Right cardiac atrium (tissue), 5 donors: ENCODE results near the gene TMEM39A. TPM values are rescaled to one million over a fixed set of nuclear protein-coding genes. Genes with fewer than 3 reads are reported as not detected.

Source experiments
- ATAC-seq, 2 donors: fragments of 200-7000 bp; cut with Tn5 transposase; one replicate each; pipeline versions ENCODE4 v1.8.0 to v1.9.1; 2020; ENCODE audit warnings: moderate library complexity in 2 of 2, mild to moderate bottlenecking in 1 of 2
- DNase-seq, 3 donors: peaks; one replicate each; pipeline ENCODE4 v3.0.0-alpha.2; 2020
- H3K27ac ChIP-seq: one replicate; pipeline ENCODE4 v1.5.1; 2013; ENCODE audit warnings: mild to moderate bottlenecking, low read length, control low read depth, moderate library complexity
- H3K27me3 ChIP-seq: one replicate; pipeline ENCODE4 v1.6.1; 2013; ENCODE audit not compliant: control insufficient read depth, insufficient read depth
- H3K4me1 ChIP-seq: one replicate; pipeline ENCODE4 v1.6.1; 2013; ENCODE audit warnings: low read length; ENCODE audit not compliant: control insufficient read depth, insufficient read depth
- H3K4me3 ChIP-seq: one replicate; pipeline ENCODE4 v1.5.1; 2013; ENCODE audit warnings: low read length, control low read depth
- H3K9me3 ChIP-seq: one replicate; pipeline ENCODE4 v1.6.1; 2013; ENCODE audit warnings: low read length; ENCODE audit not compliant: control insufficient read depth
- WGBS: extraction: QIAGEN DNeasy Blood & Tissue Kit; methylation state at CpG from one replicate; pipeline ENCODE4 v1.1.7; 2013; 5-methylcytosine and 5-hydroxymethylcytosine counted together
- intact Hi-C, 4 donors: fragments of 100-400 bp; cut with DNase I; formaldehyde crosslinking; loops; one replicate each; pipeline versions ENCODE4 v1.11.0 to v1.14.0; 2022 to 2023
- long read RNA-seq, 4 donors: library from polyadenylated mRNA; unstranded; transcript quantifications; one replicate each; pipeline ENCODE4 v2.0.0, GENCODE V29; 2020 to 2021
- polyA plus RNA-seq: library from polyadenylated mRNA; stranded (reverse); fragments of 200-250 nt; gene quantifications from one replicate; pipeline ENCODE4 v1.2.3, GENCODE V29; 2013
- total RNA-seq, 4 donors: library from RNA; stranded (reverse); fragmentation: NEBNext Ultra II Directional; extraction: Animal tissue kit (Norgen Biotek cat#: 25700); gene quantifications; one replicate each; pipeline ENCODE4 v1.2.1, GENCODE V29; 2021
- donor health status: healthy with polysubstance abuse.
- donor health status: DM: no; HTN: yes; CAD: no.
- donor health status: DM: no; HTN: no; CAD: no.
- donor health status: DM: no; HTN: yes; CAD: no; lungs with severe emphysema.
- donor health status: DM: yes; HTN: yes; CAD: no.

TMEM39A gene
- total RNA-seq (10 to 100 TPM; 18.4 to 36.0 (median 24.3) TPM), polyA plus RNA-seq (6.7 TPM)
- long read RNA-seq, donor 1, full-length matches to known transcripts = 9 of 21 reads
- long read RNA-seq, donor 1, partial matches to known transcripts = 3 of 21 reads
- long read RNA-seq, donor 1, other reads (novel, unspliced or antisense) = 9 of 21 reads
- long read RNA-seq, donor 2, full-length matches to known transcripts = 5 of 11 reads
- long read RNA-seq, donor 2, partial matches to known transcripts = 2 of 11 reads
- long read RNA-seq, donor 2, other reads (novel, unspliced or antisense) = 4 of 11 reads
- long read RNA-seq, donor 3, full-length matches to known transcripts = 30 of 53 reads
- long read RNA-seq, donor 3, partial matches to known transcripts = 9 of 53 reads
- long read RNA-seq, donor 3, other reads (novel, unspliced or antisense) = 14 of 53 reads
- long read RNA-seq, donor 4, full-length matches to known transcripts = 4 of 9 reads
- long read RNA-seq, donor 4, partial matches to known transcripts = 0 of 9 reads
- long read RNA-seq, donor 4, other reads (novel, unspliced or antisense) = 5 of 9 reads

- WGBS = 5% methylated on average over 51 of the region's 51 CpGs
- H3K27me3 ChIP-seq = no peaks in the 10 kb centered on the region
- H3K9me3 ChIP-seq = no peaks in the 10 kb centered on the region
- H3K4me1 ChIP-seq = peaks cover 5% of the 10 kb centered on the region
- DNase-seq = peak; percentile 100
- H3K4me3 ChIP-seq = peak within 1 kb of the TSS; percentile 81
- intact Hi-C loops = loop anchor here in 2 of 4 donors (10.0 kb wide), 2 partner anchors 169 to 189 kb away; partner anchors contain the start of gene ARHGAP31 (in 1 of the 2)
- peak within 1 kb of the TSS; percentile 81 for H3K27ac ChIP-seq
- peak; percentile 98 to 99 for ATAC-seq
Measured at GRCh38 chr3:119463171-119464169, at the start of gene TMEM39A. Gene TMEM39A (minus strand): TSS chr3:119463615. CDS start chr3:119462074, 1,541 bp downstream.

- H3K9me3 ChIP-seq = no peaks in the 10 kb centered on the region
- DNase-seq (no peak), ATAC-seq (no peak)
- no peaks in the 10 kb centered on the region for H3K27me3 ChIP-seq
- H3K27ac ChIP-seq = no peak overlapping the region
- intact Hi-C loops = no loop called here
- peaks cover 3% of the 10 kb centered on the region for H3K4me1 ChIP-seq
- H3K4me3 ChIP-seq = no peak overlapping the region
Measured at GRCh38 chr3:119510690-119511089, 47.3 kb upstream of the TMEM39A start.

- WGBS = 68% methylated on average over 1 of the region's 1 CpG
- Histone ChIP-seq H3K4me3 (no peak overlapping the region), H3K9me3 (no peaks in the 10 kb centered on the region), H3K27me3 (no peaks in the 10 kb centered on the region), H3K27ac (no peak overlapping the region), H3K4me1 (peaks cover 3% of the 10 kb centered on the region)
- ATAC-seq (no peak), DNase-seq (no peak)
- intact Hi-C loops = no loop called here
Measured at GRCh38 chr3:119508172-119508845, 44.9 kb upstream of the TMEM39A start.

GRCh38 chr3:119507404-119507803 lies 44.0 kb upstream of the TMEM39A start:
- ATAC-seq = no peak
- intact Hi-C loops = no loop called here
- no peak for DNase-seq
- Histone ChIP-seq H3K27me3 (no peaks in the 10 kb centered on the region), H3K27ac (no peak overlapping the region), H3K9me3 (no peaks in the 10 kb centered on the region), H3K4me1 (peaks cover 3% of the 10 kb centered on the region), H3K4me3 (no peak overlapping the region)
- WGBS = 95% methylated on average over 2 of the region's 2 CpGs

- DNase-seq = no peak
- whole genome bisulfite sequencing = 79% methylated on average over 4 of the region's 4 CpGs
- Histone ChIP-seq H3K9me3 (no peaks in the 10 kb centered on the region), H3K4me3 (no peak overlapping the region), H3K27me3 (no peaks in the 10 kb centered on the region), H3K4me1 (peaks cover 3% of the 10 kb centered on the region), H3K27ac (no peak overlapping the region)
- intact Hi-C loops = no loop called here
- no peak for ATAC-seq
Measured at GRCh38 chr3:119506631-119507030, 43.2 kb upstream of the TMEM39A start.

GRCh38 chr3:119500901-119501300 lies 37.5 kb upstream of the TMEM39A start:
- DNase-seq (no peak), ATAC-seq (no peak)
- no peak overlapping the region for H3K27ac ChIP-seq
- H3K9me3 ChIP-seq = no peaks in the 10 kb centered on the region
- H3K4me1 ChIP-seq = peaks cover 3% of the 10 kb centered on the region
- WGBS = 43% methylated on average over 2 of the region's 2 CpGs
- intact Hi-C loops = no loop called here
- H3K4me3 ChIP-seq = peak overlapping the region; percentile 87
- H3K27me3 ChIP-seq = no peaks in the 10 kb centered on the region

- no peak overlapping the region for H3K27ac ChIP-seq
- H3K27me3 ChIP-seq = no peaks in the 10 kb centered on the region
Measured at GRCh38 chr3:119500265-119500664, 36.9 kb upstream of the TMEM39A start.

GRCh38 chr3:119498186-119499011 lies 35.0 kb upstream of the TMEM39A start, which contains the start of gene TIMMDC1:
Gene TIMMDC1 (plus strand): TSS chr3:119498547. CDS start chr3:119498734, 187 bp downstream.
- peak; percentile 99 to 100 for ATAC-seq
- WGBS = under 1% methylated on average over 58 of the region's 58 CpGs
- Histone ChIP-seq H3K4me3 (peak within 1 kb of the TSS; percentile 87), H3K27ac (peak within 1 kb of the TSS; percentile 66), H3K27me3 (no peaks in the 10 kb centered on the region), H3K9me3 (no peaks in the 10 kb centered on the region), H3K4me1 (peaks cover 3% of the 10 kb centered on the region)
- intact Hi-C loops = no loop called here
- DNase-seq = peak; percentile 97 to 98 (median 98)

More at GRCh38 chr3:119500265-119500664, 36.9 kb upstream of the TMEM39A start:
- ATAC-seq = no peak
- no peaks in the 10 kb centered on the region for H3K9me3 ChIP-seq
- intact Hi-C loops = no loop called here
- no peak for DNase-seq
- H3K4me3 ChIP-seq = peak overlapping the region; percentile 87
- 73% methylated on average over 4 of the region's 4 CpGs for WGBS
- H3K4me1 ChIP-seq = peaks cover 3% of the 10 kb centered on the region

GRCh38 chr3:119497820-119498185 lies 34.4 kb upstream of the TMEM39A start:
- peak in 1 of 3 donors; percentile 54 for DNase-seq
- intact Hi-C loops = no loop called here
- peak; percentile 2 to 7 for ATAC-seq
- Histone ChIP-seq H3K27me3 (no peaks in the 10 kb centered on the region), H3K4me3 (peak overlapping the region; percentile 87), H3K27ac (peak overlapping the region; percentile 47), H3K9me3 (no peaks in the 10 kb centered on the region), H3K4me1 (peaks cover 3% of the 10 kb centered on the region)
- WGBS = 10% methylated on average over 8 of the region's 8 CpGs

GRCh38 chr3:119494597-119494996 lies 31.2 kb upstream of the TMEM39A start:
- 83% methylated on average over 2 of the region's 2 CpGs for WGBS
- intact Hi-C loops = no loop called here

More at GRCh38 chr3:119494597-119494996, 31.2 kb upstream of the TMEM39A start:
- H3K27me3 ChIP-seq = no peaks in the 10 kb centered on the region
- ATAC-seq (no peak), DNase-seq (no peak)
- peaks cover 3% of the 10 kb centered on the region for H3K4me1 ChIP-seq
- no peaks in the 10 kb centered on the region for H3K9me3 ChIP-seq
- H3K27ac ChIP-seq = no peak overlapping the region
- H3K4me3 ChIP-seq = no peak overlapping the region
